GM18517 (cell line): ENCODE measurements around the gene TP53I13.

Experiments
- ATAC-seq: cut with Tn5 transposase; IDR thresholded peaks from one replicate; pipeline ENCODE4 v1.9.1; 2021; ENCODE audit warnings: mild to moderate bottlenecking, moderate library complexity; ENCODE audit not compliant: unreplicated experiment

TP53I13 gene

GRCh38 chr17:29613352-29613837 lies 44.9 kb downstream of the TP53I13 start:
- no peak for ATAC-seq

- no peak for ATAC-seq
These were observed 45.4 kb downstream of the TP53I13 start for GRCh38 chr17:29613856-29614255.

- ATAC-seq, result no peak
These were observed 46.0 kb downstream of the TP53I13 start for GRCh38 chr17:29614349-29615047.

DNA sequence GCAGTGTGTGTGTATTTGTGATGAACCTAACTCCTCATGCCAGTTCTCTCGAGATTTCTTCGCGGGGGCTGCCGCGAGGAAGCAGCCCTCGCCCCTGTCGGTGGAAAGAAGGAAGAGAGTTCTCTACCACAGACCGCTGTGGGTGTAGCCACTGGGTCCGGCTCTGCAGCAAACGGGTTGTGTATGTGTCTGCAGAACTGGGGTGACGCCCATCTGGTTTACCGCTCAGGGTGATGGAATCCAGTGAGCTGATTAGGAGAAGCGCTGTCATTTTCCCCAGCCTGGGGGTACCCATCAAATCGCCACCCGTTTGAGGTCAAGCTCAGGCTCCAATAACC lies 46.5 kb downstream of the TP53I13 start:
- ATAC-seq, result no peak

DNA sequence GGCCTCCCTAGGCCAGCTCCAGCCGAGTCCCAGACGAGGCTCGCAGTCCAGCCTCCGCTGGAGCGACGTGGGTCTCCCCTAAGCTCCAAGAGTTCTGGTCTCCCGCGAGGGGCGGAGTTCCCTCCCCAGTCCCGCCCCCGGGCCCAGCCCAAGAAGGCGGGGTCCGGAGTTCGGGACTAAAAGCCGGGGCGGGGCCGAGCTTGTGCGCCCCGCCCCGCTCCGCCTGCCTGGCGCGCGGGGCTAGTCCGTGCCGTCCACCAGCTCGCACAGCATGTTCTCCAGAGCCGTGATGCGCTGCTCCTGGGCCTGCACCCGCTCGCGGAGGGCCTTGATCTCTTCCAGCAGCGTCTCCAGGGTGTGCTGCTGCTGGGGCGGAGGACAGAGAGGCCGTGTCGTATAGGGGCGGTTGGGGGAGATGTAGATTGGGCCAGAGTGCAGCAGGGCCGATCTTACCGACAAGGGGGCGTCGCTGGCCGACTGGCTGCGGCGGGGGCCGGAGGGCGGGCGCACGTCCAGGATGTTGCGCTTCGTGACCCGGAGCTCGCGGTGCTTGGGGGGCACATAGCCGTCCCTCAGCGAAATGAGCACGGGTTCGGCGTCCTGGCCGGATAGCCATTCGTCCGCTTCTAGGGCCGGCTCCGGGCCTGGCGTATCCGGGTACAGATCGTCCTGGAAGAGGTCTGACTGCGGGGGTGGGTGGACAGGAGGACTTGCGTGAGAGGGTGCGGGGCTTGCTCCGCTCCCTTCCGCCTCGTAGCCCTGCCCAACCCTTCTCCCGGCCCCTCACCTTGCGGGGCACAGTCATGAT lies 47.2 kb downstream of the TP53I13 start:
- no peak for ATAC-seq

- ATAC-seq, result no peak
These were observed 48.0 kb downstream of the TP53I13 start for GRCh38 chr17:29616300-29617048.

GRCh38 chr17:29617125-29617480 lies 48.6 kb downstream of the TP53I13 start:
- peak; percentile 61 for ATAC-seq

DNA sequence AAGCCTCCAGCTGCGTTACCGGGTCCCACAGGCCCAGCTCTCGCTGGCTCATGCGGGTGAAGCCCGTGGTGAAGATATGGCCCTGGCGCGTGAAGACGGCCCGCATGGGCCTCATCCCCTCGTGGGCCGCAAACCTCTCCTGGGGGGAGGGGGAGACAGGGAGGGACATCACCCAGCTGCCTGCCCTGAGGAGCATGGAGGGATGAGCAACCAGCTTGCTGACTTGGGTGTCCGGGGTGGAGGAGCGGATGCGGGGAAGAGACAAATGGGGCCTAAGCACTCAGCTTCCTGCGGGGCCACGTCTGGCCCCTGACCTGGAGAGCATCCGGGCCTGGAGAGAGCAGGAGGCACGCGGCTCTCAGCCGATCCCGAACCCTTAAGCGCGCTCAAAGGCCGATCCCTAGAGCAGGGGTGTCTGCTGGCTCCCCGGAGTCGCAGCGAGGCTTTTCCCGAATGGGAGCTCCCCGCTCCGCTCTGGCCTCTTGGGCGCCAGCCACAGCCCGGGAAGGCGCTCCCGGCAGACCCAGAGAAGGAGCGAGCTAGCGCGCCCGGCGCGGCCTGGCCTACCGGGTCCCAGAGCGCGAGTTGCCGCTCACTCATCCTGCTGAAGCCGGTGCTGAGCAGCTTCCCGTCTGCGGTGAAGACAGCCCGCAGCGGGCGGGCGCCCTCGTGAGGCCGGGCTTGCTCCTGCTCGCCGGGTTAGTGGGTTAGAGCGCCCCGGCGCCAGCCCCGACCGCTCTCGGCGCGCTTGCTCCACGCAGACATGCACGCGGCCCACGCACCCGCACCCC lies 49.2 kb downstream of the TP53I13 start:
- no peak for ATAC-seq

DNA sequence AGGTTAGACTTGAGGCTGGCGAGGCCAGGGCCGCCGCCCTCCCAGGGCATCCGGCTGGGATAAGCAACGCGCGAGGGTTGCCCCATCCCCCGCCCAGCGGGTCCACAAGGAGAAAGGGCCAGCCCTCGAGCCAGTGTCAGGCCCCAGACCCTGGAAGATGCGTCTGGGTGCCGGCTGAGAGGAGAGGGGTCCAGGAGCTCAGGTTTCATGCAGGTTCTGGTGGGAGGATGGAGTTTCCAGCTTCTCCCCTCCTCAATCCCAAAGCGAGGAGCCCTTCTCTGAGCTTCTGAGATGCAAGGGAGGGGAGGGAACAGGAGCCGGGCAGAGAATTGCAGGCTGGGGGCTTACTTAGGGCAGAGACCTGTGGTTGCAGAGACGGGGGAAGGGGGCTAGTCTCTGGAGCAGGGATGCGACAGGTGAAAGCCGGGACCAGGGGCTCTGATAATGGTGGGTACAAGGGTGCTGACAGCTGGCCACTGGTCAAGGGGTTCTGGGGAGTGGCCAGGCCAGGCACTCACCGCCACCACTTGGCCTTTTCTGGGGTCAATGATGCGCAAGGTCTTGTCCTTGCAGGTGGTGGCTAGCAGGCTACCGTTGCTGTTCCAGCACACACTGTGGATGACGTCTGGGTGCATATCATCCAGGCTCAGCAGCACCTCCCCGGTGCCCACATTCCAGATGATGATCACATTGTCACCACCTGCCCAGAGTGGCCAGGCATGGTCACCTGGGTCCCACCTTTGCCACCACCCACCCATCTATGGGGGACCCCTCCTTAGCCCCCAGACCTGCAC lies 50.0 kb downstream of the TP53I13 start:
- no peak for ATAC-seq

GRCh38 chr17:29619251-29619650 lies 50.8 kb downstream of the TP53I13 start:
- no peak for ATAC-seq

DNA sequence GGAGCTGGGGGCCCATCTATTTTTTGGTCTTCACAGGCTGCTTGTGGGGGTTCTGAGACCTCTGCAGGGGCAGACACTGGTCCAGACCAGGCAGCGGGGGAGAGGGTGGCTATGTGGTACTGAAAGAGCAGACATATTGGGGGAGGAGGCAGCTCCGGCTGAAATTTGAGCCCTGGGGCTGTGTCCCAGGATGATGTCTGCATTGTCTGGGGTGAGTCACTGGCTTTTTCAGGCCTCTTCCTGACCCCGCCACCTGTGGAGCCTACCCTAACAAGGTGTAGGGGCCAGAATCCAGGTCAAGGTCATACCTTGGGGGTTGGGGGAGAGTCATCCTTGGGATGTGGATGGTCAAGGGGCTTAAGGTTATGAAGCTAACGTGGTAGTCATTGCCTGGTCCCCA lies 51.8 kb downstream of the TP53I13 start:
- no peak for ATAC-seq

DNA sequence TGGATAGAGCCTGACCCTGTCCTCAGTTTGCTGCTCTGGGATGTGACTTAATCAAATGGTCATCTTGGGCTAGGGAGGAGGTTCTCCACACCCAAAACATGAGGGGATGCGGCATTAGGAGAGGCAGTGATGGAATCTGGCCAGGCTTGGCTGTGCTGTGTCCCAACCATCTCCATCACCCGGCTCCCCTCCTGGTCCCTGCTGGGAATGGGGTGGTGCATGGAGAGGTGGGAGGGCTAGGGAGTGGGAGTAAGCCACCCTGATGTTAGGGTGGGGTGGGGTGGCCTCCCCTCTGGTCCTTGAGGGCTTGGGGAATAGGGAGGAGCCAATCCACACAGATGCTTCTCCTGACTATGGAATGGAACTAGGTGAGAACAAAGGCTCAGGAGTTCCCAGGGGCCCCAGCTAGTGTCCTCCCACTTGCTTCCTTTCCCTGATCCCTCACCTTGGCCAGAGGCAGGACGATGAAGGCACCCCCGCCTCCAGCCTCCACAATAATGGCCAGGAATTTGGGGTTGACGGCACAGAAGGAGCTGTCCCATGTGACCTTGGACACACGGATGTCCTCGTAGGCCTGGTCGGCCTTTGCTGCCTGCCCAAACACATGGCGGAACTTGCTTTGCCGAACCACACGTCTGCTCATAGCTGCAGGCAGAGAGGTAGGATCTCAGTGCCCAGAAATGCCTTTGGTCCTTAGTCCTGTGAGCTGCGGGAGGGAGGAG lies 52.4 kb downstream of the TP53I13 start:
- ATAC-seq, result no peak

- no peak for ATAC-seq
These were observed 53.3 kb downstream of the TP53I13 start for GRCh38 chr17:29621751-29622194.
